Measurements from ENCODE around the gene FKBP8. TPM values are rescaled to one million over a fixed set of nuclear protein-coding genes. Genes with fewer than 3 reads are reported as not detected.
"Not testable (repeated sequence)": the region's sequence is repeated elsewhere in the genome, so short reads cannot be mapped to it uniquely, and the experiment has no call there.

FKBP8 gene
- total RNA-seq, 2 experiments from 2014 or later, result 232 to 236 TPM

DNA sequence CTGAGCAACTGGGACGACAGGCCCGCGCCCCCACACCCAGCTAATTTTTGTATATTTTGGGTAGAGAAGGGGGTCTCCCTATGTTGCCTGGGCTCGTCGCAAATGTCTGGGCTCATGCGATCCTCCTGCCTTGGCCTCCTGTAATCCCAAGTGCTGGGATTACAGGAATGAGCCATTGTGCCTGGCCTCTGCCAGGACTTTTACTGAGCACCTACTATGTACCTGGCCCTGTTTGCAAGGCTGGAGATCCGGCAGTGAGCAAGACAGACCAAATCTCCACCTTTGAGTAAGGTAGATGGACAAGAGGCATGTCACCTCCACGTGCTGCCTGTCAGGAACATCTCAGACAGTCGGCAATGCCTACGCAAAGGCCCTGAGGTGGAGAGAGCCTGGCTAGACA, 6.9 kb downstream of the FKBP8 start:
- no peaks in the 10 kb centered on the region for H3K9me3 Mint-ChIP-seq
- peaks cover 30% of the 10 kb centered on the region for H3K36me3 Mint-ChIP-seq
- no peaks in the 10 kb centered on the region for H3K27me3 Mint-ChIP-seq
- H3K4me3 Mint-ChIP-seq, result no peak overlapping the region
- H3K4me1 Mint-ChIP-seq (ENCODE audit: low read depth), result peaks cover 5% of the 10 kb centered on the region
- DNase-seq, result no peak
- H3K27ac Mint-ChIP-seq, result no peak overlapping the region
- CTCF ChIA-PET, result no interaction called here
- intact Hi-C loops (cut with micrococcal nuclease), result no loop called here
- POLR2A ChIA-PET, result no interaction called here

DNA sequence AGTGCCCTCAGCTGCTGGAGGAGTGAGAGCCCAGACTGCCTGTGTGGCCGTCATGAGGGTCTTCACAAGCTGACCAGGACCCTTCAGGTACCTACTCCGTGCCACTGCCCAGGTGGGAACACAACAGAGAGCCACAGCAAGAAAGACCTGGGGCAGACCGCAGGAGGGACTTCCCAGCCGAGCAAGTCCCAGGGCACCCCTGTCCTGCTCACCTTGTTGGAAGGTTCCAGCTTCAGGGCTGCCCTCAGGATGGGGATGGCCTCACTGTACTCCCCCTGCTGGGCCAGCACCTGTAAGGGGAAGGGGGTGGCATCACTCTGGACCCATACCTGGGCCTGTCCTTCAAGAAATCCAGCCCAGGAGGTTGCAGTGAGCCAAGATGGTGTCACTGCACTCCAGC, 10.3 kb downstream of the FKBP8 start:
- ChIA-PET POLR2A (interaction anchor here (0.6 kb wide), 1 partner anchor 295 kb away, joined by 3 read pairs; no protein-coding TSS in a partner anchor), CTCF (no interaction called here)
- no peaks in the 10 kb centered on the region for H3K27me3 Mint-ChIP-seq
- H3K4me1 Mint-ChIP-seq (ENCODE audit: low read depth), result no peaks in the 10 kb centered on the region
- peaks cover 24% of the 10 kb centered on the region for H3K36me3 Mint-ChIP-seq
- intact Hi-C loops (cut with micrococcal nuclease), result no loop called here
- no peak for DNase-seq
- no peak overlapping the region for H3K27ac Mint-ChIP-seq
- H3K9me3 Mint-ChIP-seq, result no peaks in the 10 kb centered on the region
- no peak overlapping the region for H3K4me3 Mint-ChIP-seq

DNA sequence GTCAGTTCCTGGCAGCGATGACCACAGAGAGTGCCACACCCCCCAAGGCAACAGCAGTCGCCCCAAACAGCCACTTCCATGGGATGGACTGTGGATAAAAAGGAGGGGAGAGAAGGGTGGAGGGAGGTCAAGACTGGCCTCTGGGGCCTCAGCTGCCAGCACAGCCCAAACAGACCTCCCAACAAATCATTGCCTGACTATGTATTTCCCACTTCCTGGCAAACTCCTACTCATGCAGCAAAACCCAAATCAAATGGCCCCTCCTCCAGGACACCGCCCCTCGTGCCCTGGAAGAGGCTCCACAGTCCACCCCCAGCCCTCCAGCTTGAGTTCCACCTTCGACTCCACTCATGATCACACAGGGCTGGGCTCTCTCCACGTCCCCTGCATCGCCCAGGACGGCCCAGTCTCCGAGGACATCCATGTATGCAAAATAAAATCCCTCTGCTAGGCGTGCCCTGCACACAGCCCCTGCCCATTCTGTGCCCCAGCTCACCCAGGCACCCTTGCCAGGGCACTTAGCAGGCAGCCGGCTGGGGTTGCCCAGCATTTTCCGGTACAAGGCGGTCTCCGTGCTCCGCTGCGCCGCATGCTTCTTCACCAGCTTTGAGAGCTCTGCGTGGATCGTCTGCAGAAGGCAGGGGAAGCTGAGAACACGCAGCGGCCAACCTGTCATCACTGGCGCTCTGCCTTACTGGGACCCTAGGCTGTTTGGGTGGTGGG, 11.0 kb downstream of the FKBP8 start:
- intact Hi-C loops (cut with micrococcal nuclease), result no loop called here
- Mint-ChIP-seq H3K27me3 (no peaks in the 10 kb centered on the region), H3K36me3 (peaks cover 18% of the 10 kb centered on the region), H3K27ac (no peak overlapping the region), H3K4me3 (no peak overlapping the region), H3K9me3 (no peaks in the 10 kb centered on the region), H3K4me1 (ENCODE audit: low read depth) (no peaks in the 10 kb centered on the region)
- ChIA-PET CTCF (no interaction called here), POLR2A (no interaction called here)
- DNase-seq, result no peak

DNA sequence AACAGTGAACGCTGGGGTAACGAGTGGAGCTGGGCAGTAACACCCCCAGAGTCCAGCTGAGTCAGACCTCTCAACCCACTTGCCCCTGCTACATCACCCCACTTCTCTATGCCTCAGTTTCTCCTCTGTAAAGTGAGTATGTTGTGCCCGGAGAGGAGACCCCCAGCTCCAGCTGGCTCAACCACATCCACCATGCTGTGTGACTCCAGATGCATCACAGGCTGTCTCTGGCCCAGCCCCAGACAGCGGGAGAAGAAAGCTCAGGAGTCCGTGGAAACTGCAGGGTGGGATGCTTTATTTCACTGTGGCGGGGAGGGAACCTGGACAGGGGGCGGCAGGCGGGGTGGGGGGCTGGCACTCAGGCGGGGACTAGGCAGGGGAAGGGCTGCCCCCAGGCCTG, 11.9 kb downstream of the FKBP8 start:
- H3K36me3 Mint-ChIP-seq, result peaks cover 16% of the 10 kb centered on the region
- no peaks in the 10 kb centered on the region for H3K4me1 Mint-ChIP-seq (ENCODE audit: low read depth)
- no peak overlapping the region for H3K27ac Mint-ChIP-seq
- no peaks in the 10 kb centered on the region for H3K27me3 Mint-ChIP-seq
- intact Hi-C loops (cut with micrococcal nuclease), result no loop called here
- no peak for DNase-seq
- ChIA-PET POLR2A (interaction anchor here (1.4 kb wide), 1 partner anchor 11 kb away, joined by 3 read pairs; no protein-coding TSS in a partner anchor), CTCF (no interaction called here)
- H3K9me3 Mint-ChIP-seq, result no peaks in the 10 kb centered on the region
- H3K4me3 Mint-ChIP-seq, result no peak overlapping the region

DNA sequence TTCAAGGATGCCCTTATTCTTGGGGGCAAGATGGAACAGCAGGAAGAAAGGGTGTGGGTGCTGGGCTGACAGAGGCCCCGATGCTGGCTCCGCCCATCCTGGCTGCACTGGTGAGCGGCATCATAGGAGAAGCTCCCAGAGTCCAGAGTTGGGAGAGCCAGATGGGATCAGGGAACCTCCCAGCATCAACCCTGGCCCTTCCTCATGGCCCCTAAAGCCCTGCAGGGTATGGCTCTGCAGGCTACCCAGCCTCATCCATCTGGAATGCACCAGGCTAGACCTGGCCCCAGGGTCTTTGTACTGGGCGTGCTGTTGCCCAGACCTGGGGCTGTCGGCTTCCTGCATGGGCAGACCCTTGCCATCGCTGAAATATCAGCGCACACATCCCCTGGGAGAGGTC, 13.6 kb downstream of the FKBP8 start:
- no peaks in the 10 kb centered on the region for H3K27me3 Mint-ChIP-seq
- H3K36me3 Mint-ChIP-seq, result peaks cover 13% of the 10 kb centered on the region
- no peaks in the 10 kb centered on the region for H3K4me1 Mint-ChIP-seq (ENCODE audit: low read depth)
- no peak overlapping the region for H3K4me3 Mint-ChIP-seq
- ChIA-PET CTCF (interaction anchor here (0.6 to 1.7 kb wide), 2 partner anchors 10 to 172 kb away, joined by 4 to 6 read pairs; no protein-coding TSS in a partner anchor), POLR2A (no interaction called here)
- no peaks in the 10 kb centered on the region for H3K9me3 Mint-ChIP-seq
- H3K27ac Mint-ChIP-seq, result no peak overlapping the region
- DNase-seq, result no peak
- intact Hi-C loops (cut with micrococcal nuclease), result no loop called here

DNA sequence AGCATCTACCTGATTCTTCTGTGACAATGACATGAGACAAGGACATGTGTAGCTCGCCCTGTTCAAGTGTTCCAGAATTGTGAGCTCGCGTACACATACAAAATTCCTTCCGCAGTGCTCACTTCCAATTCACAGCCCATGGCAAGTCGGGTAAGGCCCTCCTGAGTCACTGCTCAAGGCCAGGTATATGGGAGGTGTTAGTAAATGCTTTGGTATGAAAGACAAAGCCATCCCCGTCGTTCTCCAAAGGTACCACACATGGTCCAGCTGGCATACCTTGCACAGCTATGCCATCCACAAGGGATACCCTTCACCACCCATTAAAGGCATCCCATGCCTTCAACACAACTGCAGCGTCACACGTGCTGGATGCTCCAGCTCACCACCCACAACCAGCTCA, 17.1 kb downstream of the FKBP8 start:
- ChIA-PET POLR2A (interaction anchor here (1.3 kb wide), 1 partner anchor 9 kb away, joined by 3 read pairs; no protein-coding TSS in a partner anchor), CTCF (interaction anchor here (0.6 to 0.7 kb wide), 2 partner anchors 76 to 537 kb away, joined by 3 read pairs; partner anchors contain the start of gene SLC25A42)
- H3K4me3 Mint-ChIP-seq, result no peak overlapping the region
- no peak overlapping the region for H3K27ac Mint-ChIP-seq
- intact Hi-C loops (cut with micrococcal nuclease), result no loop called here
- peaks cover 4% of the 10 kb centered on the region for H3K4me1 Mint-ChIP-seq (ENCODE audit: low read depth)
- H3K36me3 Mint-ChIP-seq, result peaks cover 2% of the 10 kb centered on the region
- H3K27me3 Mint-ChIP-seq, result no peaks in the 10 kb centered on the region
- no peak for DNase-seq
- no peaks in the 10 kb centered on the region for H3K9me3 Mint-ChIP-seq

DNA sequence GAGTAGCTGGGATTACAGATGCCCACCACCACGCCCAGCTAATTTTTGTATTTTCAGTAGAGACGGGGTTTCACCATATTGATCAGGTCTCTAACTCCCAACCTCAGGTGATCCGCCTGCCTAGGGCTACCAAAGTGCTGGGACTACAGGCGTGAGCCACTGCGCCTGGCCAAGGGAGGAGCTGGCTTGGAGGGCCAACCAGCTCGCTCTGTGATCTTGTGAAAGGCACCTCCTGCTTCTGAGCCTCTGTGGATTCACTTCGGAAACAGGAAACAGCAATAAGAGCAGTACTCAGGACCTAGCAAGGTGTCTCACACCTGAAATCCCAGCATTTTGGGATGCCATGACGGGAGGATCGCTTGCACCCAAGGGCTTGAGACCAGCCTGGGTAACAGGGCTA, 19.5 kb downstream of the FKBP8 start:
- Mint-ChIP-seq H3K9me3 (no peaks in the 10 kb centered on the region), H3K4me1 (ENCODE audit: low read depth) (peaks cover 10% of the 10 kb centered on the region), H3K36me3 (no peaks in the 10 kb centered on the region), H3K27me3 (no peaks in the 10 kb centered on the region), H3K4me3 (no peak overlapping the region), H3K27ac (no peak overlapping the region)
- ChIA-PET POLR2A (interaction anchor here (1.0 to 1.1 kb wide), 2 partner anchors 10 to 48 kb away, joined by 3 read pairs; partner anchors contain the start of gene UBA52), CTCF (interaction anchor here (0.9 to 1.0 kb wide), 2 partner anchors 54 to 62 kb away, joined by 3 read pairs; no protein-coding TSS in a partner anchor)
- intact Hi-C loops (cut with micrococcal nuclease), result loop anchor here (2.0 kb wide), 2 partner anchors 45 to 395 kb away; partner anchors contain the start of genes COPE and DDX49
- DNase-seq, result no peak

DNA sequence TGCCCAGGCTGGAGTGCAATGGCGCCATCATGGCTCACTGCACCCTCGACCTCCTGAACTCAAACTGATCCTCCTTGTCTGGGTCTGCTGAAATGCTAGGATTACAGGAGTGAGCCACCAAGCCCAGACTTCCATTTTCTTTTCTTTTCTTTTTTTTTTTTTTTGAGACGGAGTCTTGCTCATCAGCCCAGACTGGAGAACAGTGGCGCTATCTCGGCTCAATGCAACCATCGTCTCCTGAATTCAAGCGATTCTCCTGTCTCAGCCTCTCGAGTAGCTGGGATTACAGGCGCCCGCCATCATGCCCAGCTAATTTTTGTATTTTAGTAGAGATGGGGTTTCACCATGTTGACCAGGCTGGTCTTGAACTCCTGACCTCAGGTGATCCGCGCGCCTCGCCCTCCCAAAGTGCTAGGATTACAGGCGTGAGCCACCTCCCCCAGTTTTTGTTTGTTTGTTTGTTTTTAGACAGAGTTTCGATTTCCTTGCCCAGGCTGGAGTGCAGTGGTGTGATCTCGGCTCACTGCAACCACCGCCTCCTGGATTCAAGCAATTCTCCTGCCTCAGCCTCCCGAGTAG, 20.4 kb downstream of the FKBP8 start:
- POLR2A ChIA-PET, result interaction anchor here (1.0 to 4.3 kb wide), 6 partner anchors 11 to 66 kb away, joined by 3 to 21 read pairs (median 8); partner anchors contain the start of genes FKBP8, KXD1, REX1BD and UBA52
- Mint-ChIP-seq H3K27ac (peak overlapping the region; percentile 86), H3K4me1 (ENCODE audit: low read depth) (peaks cover 13% of the 10 kb centered on the region), H3K4me3 (peak overlapping the region; percentile 90)
- H3K27me3 Mint-ChIP-seq, H3K9me3 Mint-ChIP-seq, H3K36me3 Mint-ChIP-seq, DNase-seq: not testable (repeated sequence)
- intact Hi-C loops (cut with micrococcal nuclease), result loop anchor here (1.0 to 2.0 kb wide), 9 partner anchors 21 to 669 kb away; partner anchors contain the start of genes BORCS8, COPE, DDX49 and KXD1
- CTCF ChIA-PET, result interaction anchor here (0.6 to 4.7 kb wide), 8 partner anchors 15 to 397 kb away, joined by 3 to 91 read pairs (median 21); partner anchors contain the start of genes COPE, DDX49, REX1BD and UBA52

DNA sequence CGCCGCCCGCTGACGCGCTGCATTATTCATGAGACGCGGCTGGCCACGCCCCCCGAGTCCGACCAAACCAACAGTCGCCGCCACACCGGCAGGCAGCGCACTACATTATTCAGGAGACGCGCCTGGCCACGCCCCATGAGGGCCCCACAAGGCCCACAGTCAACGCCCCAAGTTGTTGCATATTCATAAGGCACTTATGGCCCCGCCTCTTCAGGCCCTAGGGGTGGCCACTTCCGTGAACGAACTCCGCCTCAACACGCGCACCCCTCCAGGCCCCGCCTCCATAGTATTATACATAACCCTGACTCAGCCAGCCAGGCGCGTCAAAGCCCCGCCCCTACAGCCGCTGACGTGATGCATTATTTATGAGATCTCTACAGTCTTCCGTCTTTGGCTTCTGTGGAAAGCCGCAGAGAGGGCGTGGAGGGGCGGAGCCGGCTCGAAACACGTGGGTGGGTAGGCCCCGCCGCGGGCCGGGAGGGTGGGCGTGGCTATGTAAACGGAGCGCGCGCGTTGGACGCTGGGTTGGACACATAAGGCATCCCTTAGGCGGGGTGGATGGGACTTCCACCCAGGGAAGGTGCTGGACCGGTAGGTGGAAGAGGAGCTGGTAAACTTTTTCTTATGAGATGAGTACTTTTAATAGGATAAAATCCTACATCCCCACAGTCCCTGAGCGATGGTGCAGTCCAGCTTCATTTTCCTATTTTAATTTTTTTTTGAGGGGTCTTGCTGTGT, 21.1 kb downstream of the FKBP8 start:
- POLR2A ChIA-PET, result interaction anchor here (0.7 to 4.3 kb wide), 6 partner anchors 22 to 66 kb away, joined by 3 to 21 read pairs (median 8); partner anchors contain the start of genes FKBP8, KXD1, REX1BD and UBA52
- H3K4me3 Mint-ChIP-seq, result peak overlapping the region; percentile 90
- H3K27ac Mint-ChIP-seq, result peak overlapping the region; percentile 92

DNA sequence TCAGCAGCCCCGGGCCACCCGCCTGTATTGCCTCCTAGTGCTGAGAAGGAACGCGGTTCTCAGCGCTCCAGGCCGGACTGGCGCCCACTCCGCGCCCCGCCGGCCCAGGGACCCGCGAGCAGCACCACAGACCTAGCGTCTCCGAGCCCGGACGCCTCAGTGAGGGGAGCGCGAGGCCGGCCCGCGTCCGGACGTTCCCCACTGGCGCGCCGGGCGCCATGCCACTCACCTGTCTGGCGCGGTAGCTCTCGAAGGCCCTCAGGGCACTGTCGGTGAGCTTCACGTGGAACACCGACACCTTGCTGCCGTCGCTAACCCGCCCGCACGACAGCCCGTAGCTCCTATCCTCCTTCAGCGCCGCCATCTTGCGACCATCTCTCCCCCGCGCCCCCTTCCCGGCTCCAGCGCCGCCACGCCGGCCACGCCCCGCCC, 21.7 kb downstream of the FKBP8 start, which contains the start of gene ELL:
TSS of gene ELL (minus strand) at position 379 of the 432 bp plus-strand sequence. CDS start at position 364, 15 bp downstream.
- Mint-ChIP-seq H3K27me3 (no peaks in the 10 kb centered on the region), H3K4me3 (peak within 1 kb of the TSS; percentile 90), H3K9me3 (no peaks in the 10 kb centered on the region), H3K27ac (peak within 1 kb of the TSS; percentile 92), H3K36me3 (no peaks in the 10 kb centered on the region), H3K4me1 (ENCODE audit: low read depth) (peaks cover 19% of the 10 kb centered on the region)
- intact Hi-C loops (cut with micrococcal nuclease), result loop anchor here (1.0 to 2.0 kb wide), 11 partner anchors 15 to 671 kb away; partner anchors contain the start of genes BORCS8, COPE, DDX49 and KXD1
- no peak for DNase-seq
- ChIA-PET POLR2A (interaction anchor here (0.7 to 4.3 kb wide), 10 partner anchors 17 to 326 kb away, joined by 3 to 21 read pairs (median 6); partner anchors contain the start of genes FKBP8, KXD1, REX1BD and UBA52), CTCF (interaction anchor here (0.8 to 4.7 kb wide), 15 partner anchors 14 to 398 kb away, joined by 3 to 91 read pairs (median 16); partner anchors contain the start of genes COPE, DDX49, FKBP8 and REX1BD)

More for the DNA sequence above, 21.1 kb downstream of the FKBP8 start:
- intact Hi-C loops (cut with micrococcal nuclease), result loop anchor here (1.0 to 2.0 kb wide), 9 partner anchors 22 to 670 kb away; partner anchors contain the start of genes BORCS8, COPE, DDX49 and KXD1
- H3K27me3 Mint-ChIP-seq, result no peaks in the 10 kb centered on the region
- CTCF ChIA-PET, result interaction anchor here (0.8 to 4.7 kb wide), 11 partner anchors 15 to 397 kb away, joined by 3 to 91 read pairs (median 16); partner anchors contain the start of genes COPE, DDX49, FKBP8 and REX1BD
- no peaks in the 10 kb centered on the region for H3K36me3 Mint-ChIP-seq
- peak; percentile 100 for DNase-seq
- peaks cover 16% of the 10 kb centered on the region for H3K4me1 Mint-ChIP-seq (ENCODE audit: low read depth)
- H3K9me3 Mint-ChIP-seq, result no peaks in the 10 kb centered on the region
